Suprapubic skin (tissue), 4 donors: ENCODE measurements around the gene COX18. TPM values are rescaled to one million over a fixed set of nuclear protein-coding genes. Genes with fewer than 3 reads are reported as not detected.

Source experiments
- DNase-seq, 2 donors: peaks; one replicate each; pipeline ENCODE4 v3.0.0-alpha.2; 2019; ENCODE audit warnings: low spot score in 2 of 2
- H3K27ac ChIP-seq: fragments of 200-600 bp; sonication (generic); one replicate; pipeline ENCODE4 v1.5.1; 2019
- H3K27me3 ChIP-seq: fragments of 200-600 bp; sonication (generic); one replicate; pipeline ENCODE4 v1.5.1; 2019
- H3K36me3 ChIP-seq: fragments of 200-600 bp; sonication (generic); one replicate; pipeline ENCODE4 v1.5.1; 2019
- H3K4me1 ChIP-seq: fragments of 200-600 bp; sonication (generic); one replicate; pipeline ENCODE4 v1.5.1; 2019
- H3K4me3 ChIP-seq: fragments of 200-600 bp; sonication (generic); one replicate; pipeline ENCODE4 v1.5.1; 2019; ENCODE audit warnings: mild to moderate bottlenecking
- H3K9me3 ChIP-seq: fragments of 200-600 bp; sonication (generic); one replicate; pipeline ENCODE4 v1.5.1; 2019
- EP300 ChIP-seq: sonication (generic); formaldehyde crosslinking; IDR thresholded peaks from one replicate; pipeline ENCODE4 v1.6.1; 2017; ENCODE audit warnings: antibody characterized with exemption
- POLR2A ChIP-seq, 2 donors: fragments of 450-650 bp; IDR thresholded peaks; one replicate each; pipeline ENCODE4 v1.6.1; 2017; ENCODE audit warnings: antibody characterized with exemption in 2 of 2, mild to moderate bottlenecking in 2 of 2, moderate library complexity in 2 of 2
- POLR2AphosphoS5 ChIP-seq, 3 donors: sonication (generic); formaldehyde crosslinking; IDR thresholded peaks; one replicate each; pipeline ENCODE4 v1.6.1; 2017; ENCODE audit warnings: antibody characterized with exemption in 3 of 3
- WGBS: methylation state at CpG from one replicate; pipeline ENCODE4 v1.1.5; 2018; 5-methylcytosine and 5-hydroxymethylcytosine counted together
- total RNA-seq, 4 donors: library from RNA; depleted of rRNA; stranded (reverse); fragments of >200 nt; gene quantifications; one replicate each; pipeline ENCODE4 v1.1.0, GENCODE V29; 2016
- TF ChIP-seq, protein P1 (sequence below), 2 donors: fragments of 200-600 bp in 1 of 2; fragments of 450-650 bp in 1 of 2; sonication (generic) in 1 of 2; IDR thresholded peaks; one replicate each; pipeline ENCODE4 v1.5.1; 2016 to 2019; ENCODE audit warnings: antibody characterized with exemption in 2 of 2, mild to moderate bottlenecking in 1 of 2, moderate library complexity in 1 of 2

COX18 gene
- total RNA-seq, 4 donors from 2014 or later, result 11.2 to 20.7 (median 13.9) TPM

DNA sequence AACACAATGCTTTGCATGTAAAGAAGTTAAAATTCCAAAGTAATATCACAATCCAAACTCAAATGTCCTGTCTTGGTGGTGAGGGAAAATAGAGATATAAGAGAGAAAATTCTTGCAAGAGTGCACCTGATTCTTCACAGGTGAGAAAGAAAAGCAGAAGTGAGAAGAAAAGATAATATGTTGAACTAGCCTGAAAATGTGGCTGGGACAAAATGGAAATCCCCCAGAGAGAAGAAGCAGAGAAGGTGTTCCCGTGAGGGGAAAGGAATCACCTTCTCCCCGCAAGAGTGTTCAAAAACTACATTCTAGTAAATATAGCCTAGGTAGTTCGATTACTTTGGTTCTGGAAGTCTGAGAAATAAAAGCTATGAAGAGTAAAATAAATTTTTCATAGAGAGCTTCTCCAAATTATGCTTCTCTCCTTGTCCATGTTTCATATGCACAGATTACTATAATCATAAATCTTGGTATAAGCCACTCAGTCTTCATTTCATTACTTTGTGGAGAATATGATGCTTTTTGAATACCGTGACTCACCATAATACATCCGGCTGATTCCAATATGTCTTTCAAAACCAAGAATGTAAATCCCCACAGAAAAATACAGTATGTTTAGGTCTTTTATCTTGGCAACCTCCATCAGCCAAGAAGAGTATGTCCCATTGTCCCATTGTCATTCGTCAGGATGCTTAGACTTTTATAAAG is 63.1 kb downstream of the COX18 start:
- TF ChIP-seq, protein P1, sequence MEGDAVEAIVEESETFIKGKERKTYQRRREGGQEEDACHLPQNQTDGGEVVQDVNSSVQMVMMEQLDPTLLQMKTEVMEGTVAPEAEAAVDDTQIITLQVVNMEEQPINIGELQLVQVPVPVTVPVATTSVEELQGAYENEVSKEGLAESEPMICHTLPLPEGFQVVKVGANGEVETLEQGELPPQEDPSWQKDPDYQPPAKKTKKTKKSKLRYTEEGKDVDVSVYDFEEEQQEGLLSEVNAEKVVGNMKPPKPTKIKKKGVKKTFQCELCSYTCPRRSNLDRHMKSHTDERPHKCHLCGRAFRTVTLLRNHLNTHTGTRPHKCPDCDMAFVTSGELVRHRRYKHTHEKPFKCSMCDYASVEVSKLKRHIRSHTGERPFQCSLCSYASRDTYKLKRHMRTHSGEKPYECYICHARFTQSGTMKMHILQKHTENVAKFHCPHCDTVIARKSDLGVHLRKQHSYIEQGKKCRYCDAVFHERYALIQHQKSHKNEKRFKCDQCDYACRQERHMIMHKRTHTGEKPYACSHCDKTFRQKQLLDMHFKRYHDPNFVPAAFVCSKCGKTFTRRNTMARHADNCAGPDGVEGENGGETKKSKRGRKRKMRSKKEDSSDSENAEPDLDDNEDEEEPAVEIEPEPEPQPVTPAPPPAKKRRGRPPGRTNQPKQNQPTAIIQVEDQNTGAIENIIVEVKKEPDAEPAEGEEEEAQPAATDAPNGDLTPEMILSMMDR (IDR thresholded peaks at IDR 0.05), result no peak
- no peak for TF ChIP-seq POLR2AphosphoS5 (IDR thresholded peaks at IDR 0.05)
- TF ChIP-seq EP300, result no peak
- no peak for TF ChIP-seq POLR2A (IDR thresholded peaks at IDR 0.05)
- 88% methylated on average over 6 of the region's 6 CpGs for WGBS
- DNase-seq, result no peak
- Histone ChIP-seq H3K27me3 (no peaks in the 10 kb centered on the region), H3K4me3 (no peak overlapping the region), H3K27ac (no peak overlapping the region), H3K4me1 (no peaks in the 10 kb centered on the region), H3K36me3 (no peaks in the 10 kb centered on the region), H3K9me3 (no peaks in the 10 kb centered on the region)

GRCh38 chr4:73005514-73005913 is 64.0 kb downstream of the COX18 start:
- no peak overlapping the region for H3K27ac ChIP-seq
- no peaks in the 10 kb centered on the region for H3K27me3 ChIP-seq
- TF ChIP-seq EP300, result no peak
- no peak for TF ChIP-seq POLR2AphosphoS5 (IDR thresholded peaks at IDR 0.05)
- H3K36me3 ChIP-seq, result no peaks in the 10 kb centered on the region
- no peak for DNase-seq
- no peak overlapping the region for H3K4me3 ChIP-seq
- no peaks in the 10 kb centered on the region for H3K9me3 ChIP-seq
- no peaks in the 10 kb centered on the region for H3K4me1 ChIP-seq
- 81% methylated on average over 1 of the region's 1 CpG for WGBS

Other genes starting within 250 kb of the COX18 start
- 10 to 100 TPM; 68.2 to 80.2 (median 71.1) TPM for gene ANKRD17, start 189.1 kb upstream of the COX18 start, total RNA-seq